Measurements from ENCODE around the gene SYNDIG1L. TPM values are rescaled to one million over a fixed set of nuclear protein-coding genes. Genes with fewer than 3 reads are reported as not detected.

SYNDIG1L gene
- total and polyA plus RNA-seq, 2 of the 4 experiments (the other 2 are of a cell fraction): not detected

DNA sequence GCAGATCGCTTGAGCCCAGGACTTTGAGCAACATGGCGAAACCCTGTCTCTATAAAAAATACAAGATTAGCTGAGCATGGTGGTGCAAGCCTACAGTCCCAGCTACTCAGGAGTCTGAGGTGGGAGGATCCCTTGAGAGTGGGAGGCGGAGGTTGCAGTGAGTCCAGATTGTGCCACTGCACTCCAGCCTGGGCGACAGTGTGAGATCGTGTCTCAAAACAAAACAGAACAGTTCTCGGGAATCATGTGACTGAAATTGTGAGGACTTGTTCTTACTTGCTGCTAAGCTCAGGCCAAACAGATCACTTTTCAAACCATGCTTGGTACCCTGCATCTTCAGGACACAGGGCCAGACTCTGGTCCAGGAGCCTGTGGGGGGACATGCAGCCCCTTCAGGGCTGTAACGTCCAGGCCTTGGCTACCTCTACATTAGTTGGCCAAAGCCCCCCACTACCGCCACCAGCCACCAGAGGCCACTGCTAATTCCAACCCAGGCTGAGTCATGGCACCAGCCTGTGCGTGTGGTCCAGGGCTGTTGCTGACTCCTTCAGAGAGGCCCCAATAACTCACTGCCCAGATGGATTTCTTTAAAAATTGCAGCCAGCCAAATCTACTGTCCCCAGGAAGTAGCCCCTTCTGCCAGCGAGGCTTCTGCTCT is 33.4 kb upstream of the SYNDIG1L start:
- Histone ChIP-seq H3K4ac (ENCODE audit: low read depth, low read length) (no peak overlapping the region), H2BK120ac (ENCODE audit: low read depth, low read length) (no peak overlapping the region), H2BK5ac (ENCODE audit: low read depth, low read length, poor library complexity, severe bottlenecking) (no peak overlapping the region), H3K4me1 (ENCODE audit: control insufficient read depth, insufficient read depth, low read length) (no peaks in the 10 kb centered on the region; the same call in 1 of the 2 replicates), H3K36me3 (ENCODE audit: control insufficient read depth, insufficient read depth, low read length) (no peaks in the 10 kb centered on the region), H2BK20ac (ENCODE audit: low read depth, low read length) (no peak overlapping the region), H3K18ac (ENCODE audit: low read depth, low read length) (no peak overlapping the region), H4K8ac (ENCODE audit: low read depth in 2 of 2, low read length in 2 of 2) (no peak overlapping the region), H3K56ac (ENCODE audit: extremely low read depth, insufficient read depth, low read length) (no peak overlapping the region), H3K4me2 (ENCODE audit: low read depth, low read length) (no peak overlapping the region), H4K20me1 (ENCODE audit: insufficient read depth, low read length) (no peaks in the 10 kb centered on the region), H2BK15ac (ENCODE audit: low read depth, low read length) (no peak overlapping the region), H3K23ac (ENCODE audit: low read depth, low read length) (no peak overlapping the region), H3K9ac (ENCODE audit: low read depth, low read length) (no peak overlapping the region), H4K91ac (ENCODE audit: insufficient read depth, low read depth, low read length) (no peak overlapping the region), H3K79me1 (ENCODE audit: low read depth in 1 of 2, low read length in 2 of 2) (no peaks in the 10 kb centered on the region), H2AFZ (replicated peaks; ENCODE audit: low read length, poor library complexity) (peak overlapping the region; percentile 65), H3K9me1 (ENCODE audit: insufficient read depth, low read length) (no peaks in the 10 kb centered on the region), H4K5ac (ENCODE audit: low read depth, low read length) (no peak overlapping the region), H3K27me3 (ENCODE audit: control insufficient read depth, insufficient read depth, low read length) (peaks cover 50% of the 10 kb centered on the region), H2AK5ac (ENCODE audit: low read depth, low read length) (no peak overlapping the region), H2AK9ac (replicated peaks; ENCODE audit: low read depth, low read length, poor library complexity) (no peak overlapping the region), H3K4me3 (ENCODE audit: insufficient read depth, low read depth, low read length) (no peak overlapping the region), H3K14ac (replicated peaks; ENCODE audit: low read depth, low read length) (no peak overlapping the region), H3K9me3 (ENCODE audit: control insufficient read depth, insufficient read depth, low read length) (no peaks in the 10 kb centered on the region), H3K27ac (ENCODE audit: insufficient read depth, low read length) (no peak overlapping the region)
- intact Hi-C loops (cut with micrococcal nuclease): no loop called here
- WGBS, 2 experiments (ENCODE audit: extremely low coverage in 2 of 2, insufficient read length in 1 of 2): 52% methylated on average over 2 of the region's 10 CpGs; no CpG with 5 or more reads in 1 of the 2 experiments
- in situ Hi-C loops (cut with MboI; ENCODE audit: low sequenced_read_pairs): no loop called here
- dilution Hi-C loops (cut with HindIII; ENCODE audit: low sequenced_read_pairs, unreplicated experiment): no loop called here
- ChIA-PET CTCF (no interaction called here), POLR2A (ENCODE audit: unreplicated experiment) (no interaction called here)
- no peak for TF ChIP-seq CHD1 (IDR thresholded peaks at IDR 0.05; ENCODE audit: low read depth, low read length)
- no peak for TF ChIP-seq RFX5 (IDR thresholded peaks at IDR 0.05; ENCODE audit: low read depth, low read length)
- no peak for TF ChIP-seq MXI1 (IDR thresholded peaks at IDR 0.05; ENCODE audit: borderline replicate concordance, low read depth, low read length)
- 0 out of 2 replicates have a peak, but pooled peaks have one; percentile 28 for TF ChIP-seq MAZ (IDR thresholded peaks at IDR 0.05; ENCODE audit: borderline replicate concordance, low read depth, low read length)
- no peak for TF ChIP-seq RCOR1 (IDR thresholded peaks at IDR 0.05; ENCODE audit: insufficient replicate concordance, low read length)
- TF ChIP-seq, protein P1, sequence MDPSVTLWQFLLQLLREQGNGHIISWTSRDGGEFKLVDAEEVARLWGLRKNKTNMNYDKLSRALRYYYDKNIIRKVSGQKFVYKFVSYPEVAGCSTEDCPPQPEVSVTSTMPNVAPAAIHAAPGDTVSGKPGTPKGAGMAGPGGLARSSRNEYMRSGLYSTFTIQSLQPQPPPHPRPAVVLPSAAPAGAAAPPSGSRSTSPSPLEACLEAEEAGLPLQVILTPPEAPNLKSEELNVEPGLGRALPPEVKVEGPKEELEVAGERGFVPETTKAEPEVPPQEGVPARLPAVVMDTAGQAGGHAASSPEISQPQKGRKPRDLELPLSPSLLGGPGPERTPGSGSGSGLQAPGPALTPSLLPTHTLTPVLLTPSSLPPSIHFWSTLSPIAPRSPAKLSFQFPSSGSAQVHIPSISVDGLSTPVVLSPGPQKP (IDR thresholded peaks at IDR 0.05; ENCODE audit: borderline replicate concordance, low read depth, low read length): no peak
- peak; percentile 56; the same call in 1 of the 2 replicates for TF ChIP-seq FOS (IDR thresholded peaks at IDR 0.05; ENCODE audit: low read depth, low read length)
- no peak for TF ChIP-seq CEBPB (IDR thresholded peaks at IDR 0.05; ENCODE audit: low read depth, low read length)
- TF ChIP-seq SMC3 (IDR thresholded peaks at IDR 0.05; ENCODE audit: low read depth, low read length): peak; percentile 57
- TF ChIP-seq, protein P2, sequence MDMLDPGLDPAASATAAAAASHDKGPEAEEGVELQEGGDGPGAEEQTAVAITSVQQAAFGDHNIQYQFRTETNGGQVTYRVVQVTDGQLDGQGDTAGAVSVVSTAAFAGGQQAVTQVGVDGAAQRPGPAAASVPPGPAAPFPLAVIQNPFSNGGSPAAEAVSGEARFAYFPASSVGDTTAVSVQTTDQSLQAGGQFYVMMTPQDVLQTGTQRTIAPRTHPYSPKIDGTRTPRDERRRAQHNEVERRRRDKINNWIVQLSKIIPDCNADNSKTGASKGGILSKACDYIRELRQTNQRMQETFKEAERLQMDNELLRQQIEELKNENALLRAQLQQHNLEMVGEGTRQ (IDR thresholded peaks at IDR 0.05; ENCODE audit: low read depth, low read length): no peak
- 0 out of 2 replicates have a peak, but pooled peaks have one; percentile 37 for TF ChIP-seq NFE2L2 (IDR thresholded peaks at IDR 0.05; ENCODE audit: low read depth, low read length)
- TF ChIP-seq, protein P3, sequence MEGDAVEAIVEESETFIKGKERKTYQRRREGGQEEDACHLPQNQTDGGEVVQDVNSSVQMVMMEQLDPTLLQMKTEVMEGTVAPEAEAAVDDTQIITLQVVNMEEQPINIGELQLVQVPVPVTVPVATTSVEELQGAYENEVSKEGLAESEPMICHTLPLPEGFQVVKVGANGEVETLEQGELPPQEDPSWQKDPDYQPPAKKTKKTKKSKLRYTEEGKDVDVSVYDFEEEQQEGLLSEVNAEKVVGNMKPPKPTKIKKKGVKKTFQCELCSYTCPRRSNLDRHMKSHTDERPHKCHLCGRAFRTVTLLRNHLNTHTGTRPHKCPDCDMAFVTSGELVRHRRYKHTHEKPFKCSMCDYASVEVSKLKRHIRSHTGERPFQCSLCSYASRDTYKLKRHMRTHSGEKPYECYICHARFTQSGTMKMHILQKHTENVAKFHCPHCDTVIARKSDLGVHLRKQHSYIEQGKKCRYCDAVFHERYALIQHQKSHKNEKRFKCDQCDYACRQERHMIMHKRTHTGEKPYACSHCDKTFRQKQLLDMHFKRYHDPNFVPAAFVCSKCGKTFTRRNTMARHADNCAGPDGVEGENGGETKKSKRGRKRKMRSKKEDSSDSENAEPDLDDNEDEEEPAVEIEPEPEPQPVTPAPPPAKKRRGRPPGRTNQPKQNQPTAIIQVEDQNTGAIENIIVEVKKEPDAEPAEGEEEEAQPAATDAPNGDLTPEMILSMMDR (conservative IDR thresholded peaks at IDR 0.05; ENCODE audit: low read depth, low read length): peak; percentile 75
- TF ChIP-seq BHLHE40 (IDR thresholded peaks at IDR 0.05; ENCODE audit: low read depth, low read length): 0 out of 2 replicates have a peak, but pooled peaks have one; percentile 41
- TF ChIP-seq MAFK (IDR thresholded peaks at IDR 0.05; ENCODE audit: low read depth, low read length): no peak
- no peak for TF ChIP-seq POLR2A (IDR thresholded peaks at IDR 0.05; ENCODE audit: low read depth, low read length)
- peak; percentile 54 for TF ChIP-seq RAD21 (IDR thresholded peaks at IDR 0.05; ENCODE audit: low read length)
- peak; percentile 99 for ATAC-seq (ENCODE audit: low read depth)
- DNase-seq: peak; percentile 69
- BruUV-seq (replicated peaks): no TSS peak
